MM.1S (cell line): Measurements from ENCODE around the gene PRKCE.
A peak's percentile ranks its signal among the peaks of the same experiment; 100 is the strongest.

Source experiments
- EZH2 ChIP-seq: fragments of 300-600 bp; sonication (generic); optimal IDR thresholded peaks from 2 replicates; pipeline ENCODE3; 2017; ENCODE audit warnings: low read depth, mild to moderate bottlenecking, antibody characterized with exemption, low read length, mixed read lengths
- EZH2phosphoT487 ChIP-seq: fragments of 300-600 bp; sonication (generic); IDR thresholded peaks from 2 replicates; pipeline ENCODE4 v1.6.1; 2018; ENCODE audit warnings: antibody characterized with exemption, low read length
- TF ChIP-seq, protein P1 (sequence below): fragments of 300-600 bp; sonication (generic); IDR thresholded peaks from 2 replicates; pipeline ENCODE4 v1.5.1; 2016; ENCODE audit warnings: antibody characterized with exemption, low read length, mixed read lengths

GRCh38 chr2:45936623-45936979 is 285.1 kb downstream of the PRKCE start:
- TF ChIP-seq, protein P1, sequence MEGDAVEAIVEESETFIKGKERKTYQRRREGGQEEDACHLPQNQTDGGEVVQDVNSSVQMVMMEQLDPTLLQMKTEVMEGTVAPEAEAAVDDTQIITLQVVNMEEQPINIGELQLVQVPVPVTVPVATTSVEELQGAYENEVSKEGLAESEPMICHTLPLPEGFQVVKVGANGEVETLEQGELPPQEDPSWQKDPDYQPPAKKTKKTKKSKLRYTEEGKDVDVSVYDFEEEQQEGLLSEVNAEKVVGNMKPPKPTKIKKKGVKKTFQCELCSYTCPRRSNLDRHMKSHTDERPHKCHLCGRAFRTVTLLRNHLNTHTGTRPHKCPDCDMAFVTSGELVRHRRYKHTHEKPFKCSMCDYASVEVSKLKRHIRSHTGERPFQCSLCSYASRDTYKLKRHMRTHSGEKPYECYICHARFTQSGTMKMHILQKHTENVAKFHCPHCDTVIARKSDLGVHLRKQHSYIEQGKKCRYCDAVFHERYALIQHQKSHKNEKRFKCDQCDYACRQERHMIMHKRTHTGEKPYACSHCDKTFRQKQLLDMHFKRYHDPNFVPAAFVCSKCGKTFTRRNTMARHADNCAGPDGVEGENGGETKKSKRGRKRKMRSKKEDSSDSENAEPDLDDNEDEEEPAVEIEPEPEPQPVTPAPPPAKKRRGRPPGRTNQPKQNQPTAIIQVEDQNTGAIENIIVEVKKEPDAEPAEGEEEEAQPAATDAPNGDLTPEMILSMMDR, result 0 out of 2 replicates have a peak, but pooled peaks have one; percentile 1
- TF ChIP-seq EZH2 (no peak), EZH2phosphoT487 (no peak)
